Mesendoderm (in vitro differentiated cells): ENCODE data around the gene SAE1.

Source experiments
- DNase-seq: peaks from one replicate; pipeline ENCODE4 v3.0.0; 2013
- H2AK5ac ChIP-seq: 2 replicates; pipeline ENCODE4 v1.6.1; 2013; ENCODE audit warnings: low read length, inconsistent platforms
- H2BK120ac ChIP-seq: 2 replicates; pipeline ENCODE4 v1.6.1; 2013; ENCODE audit warnings: low read depth, mild to moderate bottlenecking, low read length, moderate library complexity, mixed read lengths
- H2BK15ac ChIP-seq: replicated peaks from 2 replicates; pipeline ENCODE4 v1.6.1; 2013; ENCODE audit warnings: low read depth, mild to moderate bottlenecking, moderate library complexity
- H2BK5ac ChIP-seq: 2 replicates; pipeline ENCODE4 v1.6.1; 2013; ENCODE audit warnings: low read length, inconsistent platforms
- H3K18ac ChIP-seq: 2 replicates; pipeline ENCODE4 v1.6.1; 2013; ENCODE audit warnings: mild to moderate bottlenecking, low read length, mixed read lengths
- H3K23ac ChIP-seq: one replicate; pipeline ENCODE4 v1.6.1; 2013; ENCODE audit warnings: low read length
- H3K27ac ChIP-seq: 2 replicates; pipeline ENCODE4 v1.5.1; 2013; ENCODE audit warnings: low read depth, mild to moderate bottlenecking, inconsistent platforms, low read length, moderate library complexity
- H3K27me3 ChIP-seq: 2 replicates; pipeline ENCODE4 v1.6.1; 2013; ENCODE audit warnings: low read length, control low read depth, mild to moderate bottlenecking, inconsistent platforms; ENCODE audit not compliant: insufficient read depth, poor library complexity
- H3K36me3 ChIP-seq: 2 replicates; pipeline ENCODE4 v1.6.1; 2013; ENCODE audit warnings: low read length, inconsistent platforms; ENCODE audit not compliant: control insufficient read depth, insufficient read depth
- H3K4ac ChIP-seq: one replicate; pipeline ENCODE4 v1.6.1; 2013; ENCODE audit warnings: low read depth, mild to moderate bottlenecking, low read length, moderate library complexity
- H3K4me1 ChIP-seq: 2 replicates; pipeline ENCODE4 v1.6.1; 2013; ENCODE audit warnings: low read depth, low read length, inconsistent platforms; ENCODE audit not compliant: control insufficient read depth
- H3K4me2 ChIP-seq: 2 replicates; pipeline ENCODE4 v1.6.1; 2013; ENCODE audit warnings: low read length
- H3K4me3 ChIP-seq: 2 replicates; pipeline ENCODE4 v1.5.1; 2013; ENCODE audit warnings: mild to moderate bottlenecking, low read length
- H3K56ac ChIP-seq: one replicate; pipeline ENCODE4 v1.6.1; 2013; ENCODE audit warnings: low read length
- H3K79me1 ChIP-seq: 2 replicates; pipeline ENCODE4 v1.6.1; 2013; ENCODE audit warnings: low read length, inconsistent platforms
- H3K79me2 ChIP-seq: 2 replicates; pipeline ENCODE4 v1.6.1; 2013; ENCODE audit warnings: mild to moderate bottlenecking, low read length; ENCODE audit not compliant: control insufficient read depth, insufficient read depth
- H3K9ac ChIP-seq: 2 replicates; pipeline ENCODE4 v1.6.1; 2013; ENCODE audit warnings: low read length, inconsistent platforms
- H4K5ac ChIP-seq: one replicate; pipeline ENCODE4 v1.6.1; 2013; ENCODE audit warnings: low read length
- H4K8ac ChIP-seq: one replicate; pipeline ENCODE4 v1.6.1; 2013; ENCODE audit warnings: low read depth, mild to moderate bottlenecking, control low read depth, low read length, moderate library complexity
- WGBS: extraction: QIAGEN DNeasy Blood & Tissue Kit; methylation state at CpG from one replicate; pipeline ENCODE4 v1.1.7; 2013; ENCODE audit warnings: low lambda C conversion rate, missing lambda C conversion rate; ENCODE audit not compliant: insufficient coverage; ENCODE audit errors: extremely low coverage; 5-methylcytosine and 5-hydroxymethylcytosine counted together

The SAE1 gene

GRCh38 chr19:47120470-47121067 lies 10.1 kb upstream of the SAE1 start:
- H3K9ac ChIP-seq, result no peak overlapping the region
- no peaks in the 10 kb centered on the region for H3K36me3 ChIP-seq
- H3K27ac ChIP-seq, result no peak overlapping the region
- H3K79me2 ChIP-seq, result no peaks in the 10 kb centered on the region
- no peak overlapping the region for H3K23ac ChIP-seq
- H2AK5ac ChIP-seq, result no peak overlapping the region
- H3K79me1 ChIP-seq, result no peaks in the 10 kb centered on the region
- no peak overlapping the region for H3K4me3 ChIP-seq
- H2BK120ac ChIP-seq, result no peak overlapping the region
- no CpG with 5 or more reads among the region's 6 CpGs for WGBS
- H3K4me1 ChIP-seq, result no peaks in the 10 kb centered on the region
- no peak overlapping the region for H2BK15ac ChIP-seq
- no peak overlapping the region for H3K4me2 ChIP-seq
- H3K27me3 ChIP-seq, result no peaks in the 10 kb centered on the region
- no peak for DNase-seq
- H3K4ac ChIP-seq, result no peak overlapping the region
- no peak overlapping the region for H4K8ac ChIP-seq
- H4K5ac ChIP-seq, result no peak overlapping the region
- H3K18ac ChIP-seq, result no peak overlapping the region
- no peak overlapping the region for H3K56ac ChIP-seq
- no peak overlapping the region for H2BK5ac ChIP-seq

DNA sequence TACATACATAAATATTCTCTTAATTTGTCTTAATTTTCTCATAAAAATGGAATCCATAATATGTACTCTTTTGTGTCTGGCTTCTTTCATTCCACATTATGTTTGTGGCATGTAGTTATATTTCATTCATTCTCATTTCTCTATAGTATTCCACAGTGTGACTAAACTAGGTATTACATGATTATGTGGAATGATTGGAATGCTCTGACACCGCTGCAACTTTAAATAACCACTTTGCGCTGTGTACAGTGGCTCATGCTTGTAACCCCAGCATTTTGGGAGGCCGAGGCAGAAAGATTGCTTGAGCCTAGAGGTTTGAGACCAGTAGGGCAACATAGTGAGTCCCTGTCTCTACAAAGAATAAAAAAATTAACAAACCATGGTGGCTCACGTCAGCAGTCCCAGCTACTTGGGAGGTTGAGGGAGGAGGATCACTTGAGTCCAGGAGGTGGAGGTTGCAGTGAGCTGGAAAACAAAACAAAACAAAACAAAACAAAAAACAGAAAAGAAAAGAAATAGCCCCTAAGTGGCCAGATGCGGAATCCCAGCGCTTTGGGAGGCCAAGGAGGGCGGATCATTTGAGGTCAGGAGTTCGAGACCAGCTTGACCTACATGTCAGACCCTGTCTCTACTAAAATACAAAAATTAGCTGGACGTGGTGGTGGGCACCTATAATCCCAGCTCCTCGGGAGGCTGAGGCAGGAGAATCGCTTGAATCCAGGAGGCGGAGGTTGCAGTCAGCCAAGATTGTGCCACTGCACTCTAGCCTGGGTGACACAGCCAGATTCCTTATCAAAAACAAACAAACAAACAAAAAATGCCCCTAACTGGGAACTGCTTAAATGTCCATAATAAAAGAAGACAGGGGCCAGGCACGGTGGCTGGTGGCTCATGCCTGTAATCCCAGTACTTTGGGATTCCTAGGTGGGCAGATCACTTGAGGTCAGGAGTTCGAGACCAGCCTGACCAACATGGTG lies 8.0 kb upstream of the SAE1 start:
- no peak overlapping the region for H3K4me2 ChIP-seq
- H3K56ac ChIP-seq, result no peak overlapping the region
- H2BK15ac ChIP-seq, result no peak overlapping the region
- no peaks in the 10 kb centered on the region for H3K4me1 ChIP-seq
- no peaks in the 10 kb centered on the region for H3K27me3 ChIP-seq
- no peak overlapping the region for H3K9ac ChIP-seq
- no peak overlapping the region for H3K4ac ChIP-seq
- no peak overlapping the region for H2BK120ac ChIP-seq
- H3K18ac ChIP-seq, result no peak overlapping the region
- no CpG with 5 or more reads among the region's 14 CpGs for WGBS
- no peaks in the 10 kb centered on the region for H3K79me2 ChIP-seq
- H3K23ac ChIP-seq, result no peak overlapping the region
- no peak for DNase-seq
- no peak overlapping the region for H4K8ac ChIP-seq
- no peak overlapping the region for H2BK5ac ChIP-seq
- H2AK5ac ChIP-seq, result no peak overlapping the region
- no peaks in the 10 kb centered on the region for H3K36me3 ChIP-seq
- H3K79me1 ChIP-seq, result no peaks in the 10 kb centered on the region
- no peak overlapping the region for H3K27ac ChIP-seq
- H3K4me3 ChIP-seq, result no peak overlapping the region
- H4K5ac ChIP-seq, result no peak overlapping the region

GRCh38 chr19:47123406-47123805 lies 7.2 kb upstream of the SAE1 start:
- H2BK120ac ChIP-seq, result no peak overlapping the region
- no peak overlapping the region for H2BK15ac ChIP-seq
- no peak overlapping the region for H3K56ac ChIP-seq
- no peak overlapping the region for H3K23ac ChIP-seq
- no peak overlapping the region for H3K4ac ChIP-seq
- DNase-seq, result no peak
- no peak overlapping the region for H3K9ac ChIP-seq
- no peak overlapping the region for H3K4me3 ChIP-seq
- H4K5ac ChIP-seq, result no peak overlapping the region
- H2BK5ac ChIP-seq, result no peak overlapping the region
- H3K27ac ChIP-seq, result no peak overlapping the region
- H3K4me2 ChIP-seq, result no peak overlapping the region
- H3K4me1 ChIP-seq, result no peaks in the 10 kb centered on the region
- no peaks in the 10 kb centered on the region for H3K79me2 ChIP-seq
- no peak overlapping the region for H2AK5ac ChIP-seq
- no peaks in the 10 kb centered on the region for H3K27me3 ChIP-seq
- no peaks in the 10 kb centered on the region for H3K79me1 ChIP-seq
- no peaks in the 10 kb centered on the region for H3K36me3 ChIP-seq
- WGBS, result no CpG with 5 or more reads among the region's 7 CpGs
- H3K18ac ChIP-seq, result no peak overlapping the region
- no peak overlapping the region for H4K8ac ChIP-seq

DNA sequence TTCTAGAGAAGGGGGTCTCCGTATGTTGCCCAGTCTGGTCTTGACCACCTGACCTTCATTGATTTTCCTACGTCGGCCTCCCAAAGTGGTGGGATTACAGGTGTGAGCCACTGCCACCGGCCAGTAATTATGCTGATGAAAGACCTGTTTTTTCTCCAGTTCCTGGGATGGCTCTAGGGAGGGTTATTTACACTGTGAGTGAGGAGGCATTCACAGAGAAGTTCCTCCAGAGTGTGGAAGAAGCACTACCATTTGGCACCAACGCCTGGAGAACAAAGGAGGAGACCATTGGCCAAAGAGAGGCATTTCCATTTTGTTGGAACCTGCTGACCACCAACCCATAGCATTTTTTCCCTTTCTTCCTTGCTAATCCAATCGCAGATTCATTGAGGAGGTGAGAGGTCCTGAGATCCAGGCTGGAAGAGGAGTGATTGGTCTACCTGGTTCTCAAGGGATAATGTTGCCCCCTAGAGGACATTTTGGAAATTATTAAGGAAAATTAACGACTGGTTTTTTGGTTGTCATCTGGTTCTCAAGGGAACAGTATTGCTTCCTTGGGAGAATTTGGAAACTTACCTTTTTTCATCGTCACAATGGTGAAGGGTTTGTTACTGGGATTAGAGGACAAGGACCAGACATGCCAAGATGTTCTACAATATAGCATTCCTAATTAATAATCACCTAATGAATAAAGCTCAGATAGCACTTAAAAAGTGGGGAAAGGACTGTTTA lies 5.5 kb upstream of the SAE1 start:
- H2BK120ac ChIP-seq, result no peak overlapping the region
- no CpG with 5 or more reads among the region's 8 CpGs for WGBS
- H3K56ac ChIP-seq, result peak overlapping the region; percentile 68
- no peaks in the 10 kb centered on the region for H3K36me3 ChIP-seq
- no peaks in the 10 kb centered on the region for H3K79me1 ChIP-seq
- H4K5ac ChIP-seq, result no peak overlapping the region
- no peak overlapping the region for H2BK15ac ChIP-seq
- H3K9ac ChIP-seq, result no peak overlapping the region
- no peak overlapping the region for H3K18ac ChIP-seq
- peak; percentile 93 for DNase-seq
- no peaks in the 10 kb centered on the region for H3K4me1 ChIP-seq
- H2BK5ac ChIP-seq, result no peak overlapping the region
- no peak overlapping the region for H4K8ac ChIP-seq
- H3K79me2 ChIP-seq, result no peaks in the 10 kb centered on the region
- H3K4ac ChIP-seq, result no peak overlapping the region
- no peak overlapping the region for H3K27ac ChIP-seq
- no peak overlapping the region for H2AK5ac ChIP-seq
- H3K27me3 ChIP-seq, result no peaks in the 10 kb centered on the region
- H3K23ac ChIP-seq, result no peak overlapping the region
- H3K4me2 ChIP-seq, result no peak overlapping the region
- no peak overlapping the region for H3K4me3 ChIP-seq

GRCh38 chr19:47125669-47125938 lies 5.0 kb upstream of the SAE1 start:
- Histone ChIP-seq H3K27me3 (no peaks in the 10 kb centered on the region), H3K4me3 (no peak overlapping the region), H2BK15ac (no peak overlapping the region), H3K27ac (no peak overlapping the region), H3K23ac (no peak overlapping the region), H3K36me3 (no peaks in the 10 kb centered on the region), H3K79me2 (no peaks in the 10 kb centered on the region), H2BK5ac (no peak overlapping the region), H3K4ac (no peak overlapping the region), H3K79me1 (no peaks in the 10 kb centered on the region), H3K4me2 (no peak overlapping the region), H2BK120ac (no peak overlapping the region), H4K5ac (no peak overlapping the region), H3K9ac (no peak overlapping the region), H3K18ac (no peak overlapping the region), H3K4me1 (no peaks in the 10 kb centered on the region), H4K8ac (no peak overlapping the region), H3K56ac (no peak overlapping the region), H2AK5ac (no peak overlapping the region)
- no peak for DNase-seq
